ENCODE results near the gene TREM2. TPM values are rescaled to one million over a fixed set of nuclear protein-coding genes. Genes with fewer than 3 reads are reported as not detected.
"Not testable (repeated sequence)": the region's sequence is repeated elsewhere in the genome, so short reads cannot be mapped to it uniquely, and the experiment has no call there.

The TREM2 gene
- not detected in 2 replicates for total RNA-seq (2014; rRNA removed; shearing (Covaris generic))

- no peak for DNase-seq (ENCODE audit: low spot score)
Observed at GRCh38 chr6:41162687-41163418, at the start of gene TREM2. TSS of gene TREM2 (minus strand) at chr6:41163116. CDS start at chr6:41163082, 34 bp downstream.

GRCh38 chr6:41209547-41210320 lies 46.8 kb upstream of the TREM2 start:
- no peak for DNase-seq (ENCODE audit: low spot score)

- DNase-seq (ENCODE audit: low spot score) = no peak
Observed at GRCh38 chr6:41208439-41209106, 45.7 kb upstream of the TREM2 start.

- DNase-seq (ENCODE audit: low spot score) = no peak
Observed at GRCh38 chr6:41204156-41204555, 41.2 kb upstream of the TREM2 start.

GRCh38 chr6:41201764-41202173 lies 38.9 kb upstream of the TREM2 start:
- DNase-seq (ENCODE audit: low spot score) = no peak

- DNase-seq (ENCODE audit: low spot score) = no peak
Observed at GRCh38 chr6:41200901-41201763, 38.2 kb upstream of the TREM2 start, which contains the start of gene TREML2. TSS of gene TREML2 (minus strand) at chr6:41201149. CDS start at chr6:41201008, 141 bp downstream.

- peak; percentile 46 for DNase-seq (ENCODE audit: low spot score)
Observed at GRCh38 chr6:41200296-41200900, 37.5 kb upstream of the TREM2 start.

- no peak for DNase-seq (ENCODE audit: low spot score)
Observed at GRCh38 chr6:41199552-41200246, 36.8 kb upstream of the TREM2 start.

- no peak for DNase-seq (ENCODE audit: low spot score)
Observed at GRCh38 chr6:41197234-41197633, 34.3 kb upstream of the TREM2 start.

- no peak for DNase-seq (ENCODE audit: low spot score)
Observed at GRCh38 chr6:41194386-41194785, 31.5 kb upstream of the TREM2 start.

GRCh38 chr6:41193884-41194283 lies 31.0 kb upstream of the TREM2 start:
- no peak for DNase-seq (ENCODE audit: low spot score)

- DNase-seq (ENCODE audit: low spot score) = no peak
Observed at GRCh38 chr6:41193171-41193734, 30.3 kb upstream of the TREM2 start.

GRCh38 chr6:41191569-41191968 lies 28.7 kb upstream of the TREM2 start:
- DNase-seq (ENCODE audit: low spot score) = no peak

- DNase-seq (ENCODE audit: low spot score) = no peak
Observed at GRCh38 chr6:41190791-41191190, 27.9 kb upstream of the TREM2 start.

GRCh38 chr6:41189967-41190366 lies 27.1 kb upstream of the TREM2 start:
- no peak for DNase-seq (ENCODE audit: low spot score)

- not testable (repeated sequence) for DNase-seq (ENCODE audit: low spot score)
Observed at GRCh38 chr6:41189046-41189445, 26.1 kb upstream of the TREM2 start.

- DNase-seq (ENCODE audit: low spot score) = no peak
Observed at GRCh38 chr6:41187924-41188886, 25.3 kb upstream of the TREM2 start.

- no peak for DNase-seq (ENCODE audit: low spot score)
Observed at GRCh38 chr6:41186031-41186562, 23.2 kb upstream of the TREM2 start.

GRCh38 chr6:41184761-41185160 lies 21.8 kb upstream of the TREM2 start:
- DNase-seq (ENCODE audit: low spot score) = no peak

All from A172 (cell line).